ENCODE measurements around the gene ANKRD22.
A peak's percentile ranks its signal among the peaks of the same experiment; 100 is the strongest.

The ANKRD22 gene

GRCh38 chr10:88898727-88899126 is 47.1 kb upstream of the ANKRD22 start (continued):
- TF ChIP-seq CSRNP3 (CRISPR knock-in tag; IDR thresholded peaks at IDR 0.05), result no peak
- TF ChIP-seq ZC3H10 (CRISPR knock-in tag; IDR thresholded peaks at IDR 0.05), result no peak
- no peak for TF ChIP-seq ISL1 (CRISPR knock-in tag; IDR thresholded peaks at IDR 0.05)
- no peak for TF ChIP-seq ESRRG (CRISPR knock-in tag; IDR thresholded peaks at IDR 0.05)
- TF ChIP-seq CSDC2 (CRISPR knock-in tag; IDR thresholded peaks at IDR 0.05), result no peak
- no peak for TF ChIP-seq ZNF8 (CRISPR knock-in tag; IDR thresholded peaks at IDR 0.05)

GRCh38 chr10:88896994-88897853 is 45.6 kb upstream of the ANKRD22 start:
- TF ChIP-seq ZFP3 (CRISPR knock-in tag; IDR thresholded peaks at IDR 0.05) (no peak), ISL1 (CRISPR knock-in tag; IDR thresholded peaks at IDR 0.05) (peak; percentile 61), ZNF70 (CRISPR knock-in tag; IDR thresholded peaks at IDR 0.05) (peak; percentile 91), GLIS3 (CRISPR knock-in tag; IDR thresholded peaks at IDR 0.05) (no peak), CREB5 (CRISPR knock-in tag; IDR thresholded peaks at IDR 0.05; ENCODE audit: low read depth) (no peak), POU6F1 (CRISPR knock-in tag; IDR thresholded peaks at IDR 0.05; ENCODE audit: borderline replicate concordance, low read depth) (no peak), TCF4 (CRISPR knock-in tag; IDR thresholded peaks at IDR 0.05; ENCODE audit: borderline replicate concordance) (no peak), TSHZ2 (CRISPR knock-in tag; IDR thresholded peaks at IDR 0.05) (no peak), ZNF8 (CRISPR knock-in tag; IDR thresholded peaks at IDR 0.05) (no peak), ARNTL (CRISPR knock-in tag; IDR thresholded peaks at IDR 0.05; ENCODE audit: borderline replicate concordance, low read depth) (no peak), ZFP30 (CRISPR knock-in tag; IDR thresholded peaks at IDR 0.05) (no peak), TOX (CRISPR knock-in tag; IDR thresholded peaks at IDR 0.05; ENCODE audit: borderline replicate concordance) (no peak), ESRRG (CRISPR knock-in tag; IDR thresholded peaks at IDR 0.05) (no peak), ZNF565 (CRISPR knock-in tag; conservative IDR thresholded peaks at IDR 0.05; ENCODE audit: low read depth) (no peak), RARB (CRISPR knock-in tag; IDR thresholded peaks at IDR 0.05) (no peak; the same call in 1 of the 2 replicates)
- ATAC-seq, result peak; percentile 53

- ATAC-seq, result no peak
- TF ChIP-seq ARNTL (CRISPR knock-in tag; IDR thresholded peaks at IDR 0.05; ENCODE audit: borderline replicate concordance, low read depth) (no peak), ESRRG (CRISPR knock-in tag; IDR thresholded peaks at IDR 0.05) (no peak), ZC3H10 (CRISPR knock-in tag; IDR thresholded peaks at IDR 0.05) (no peak), ZFP3 (CRISPR knock-in tag; IDR thresholded peaks at IDR 0.05) (no peak), ZNF70 (CRISPR knock-in tag; IDR thresholded peaks at IDR 0.05) (no peak), ZNF565 (CRISPR knock-in tag; conservative IDR thresholded peaks at IDR 0.05; ENCODE audit: low read depth) (no peak), OSR1 (CRISPR knock-in tag; IDR thresholded peaks at IDR 0.05) (no peak), PPARA (CRISPR knock-in tag; IDR thresholded peaks at IDR 0.05; ENCODE audit: borderline replicate concordance) (no peak), POU6F1 (CRISPR knock-in tag; IDR thresholded peaks at IDR 0.05; ENCODE audit: borderline replicate concordance, low read depth) (no peak), TSHZ2 (CRISPR knock-in tag; IDR thresholded peaks at IDR 0.05) (no peak)
Measured at GRCh38 chr10:88896372-88896993, 44.8 kb upstream of the ANKRD22 start.

All from SK-N-SH treated with all-trans-retinoic acid at 6 μM for 48 hours (cell line).